Central memory CD8-positive, alpha-beta T cell (primary cell): ENCODE data around the gene ADORA2A.

Experiments used
- ATAC-seq: fragments of 150-1000 bp; cut with Tn5 transposase; replicated peaks from 2 replicates; pipeline ENCODE4 v1.10.0; 2022; ENCODE audit warnings: mild to moderate bottlenecking, moderate FRiP score, moderate number of reproducible peaks; ENCODE audit not compliant: poor library complexity, severe bottlenecking; ENCODE audit errors: extremely low read depth
- DNase-seq, 2 donors: peaks; one replicate each; pipeline ENCODE4 v3.0.0; 2021; ENCODE audit warnings: low spot score in 2 of 2
- H3K27ac Mint-ChIP-seq: one replicate; pipeline ENCODE4 v1.8.0; 2022; ENCODE audit warnings: low read depth, mild to moderate bottlenecking, moderate library complexity, mixed read lengths
- H3K27me3 Mint-ChIP-seq: one replicate; pipeline ENCODE4 v1.8.0; 2022; ENCODE audit warnings: mixed read lengths
- H3K36me3 Mint-ChIP-seq: one replicate; pipeline ENCODE4 v1.8.0; 2022; ENCODE audit warnings: mild to moderate bottlenecking, moderate library complexity, mixed read lengths; ENCODE audit not compliant: insufficient read depth
- H3K4me1 Mint-ChIP-seq: one replicate; pipeline ENCODE4 v1.8.0; 2022; ENCODE audit warnings: mixed read lengths
- H3K4me3 Mint-ChIP-seq: one replicate; pipeline ENCODE4 v1.8.0; 2022; ENCODE audit warnings: mild to moderate bottlenecking, moderate library complexity, mixed read lengths
- H3K9me3 Mint-ChIP-seq: one replicate; pipeline ENCODE4 v1.8.0; 2022; ENCODE audit warnings: mixed read lengths

The ADORA2A gene

DNA sequence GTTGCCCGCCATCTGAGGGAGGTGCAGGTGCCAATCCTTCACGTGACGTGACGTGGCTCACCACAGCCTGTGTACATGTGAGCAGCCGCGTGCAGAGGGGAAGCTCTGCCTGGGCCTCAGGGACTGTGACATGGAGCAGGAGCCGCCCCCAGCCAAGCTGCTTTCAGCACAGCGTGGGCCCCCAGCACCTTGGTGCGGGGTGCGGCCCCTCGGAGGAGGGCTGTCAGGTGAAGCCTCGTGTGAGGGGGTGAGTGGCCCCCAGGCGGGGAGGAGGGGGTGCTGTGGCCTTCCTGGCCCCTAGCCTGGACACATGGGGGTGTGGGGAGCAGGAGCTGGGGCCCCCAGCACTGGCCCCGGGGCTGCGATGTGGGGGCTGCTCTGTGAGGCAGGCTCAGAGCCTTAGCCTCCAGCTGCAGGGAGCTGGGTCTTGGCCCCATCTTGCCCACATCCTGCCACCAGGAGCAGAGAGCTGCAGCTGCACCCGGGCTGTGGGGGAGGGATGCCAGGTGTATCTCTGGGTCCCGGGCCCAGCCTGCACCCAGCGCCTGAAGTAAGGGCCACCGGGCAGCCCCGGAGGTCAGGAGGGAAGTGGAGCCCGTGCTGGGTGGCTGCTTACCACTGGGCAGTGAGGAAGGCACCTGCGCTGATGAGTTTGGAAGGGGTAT lies at the start of gene ADORA2A:
ADORA2A (plus strand) TSS at position 100 of the 665 bp plus-strand sequence. CDS start 5,806 bp downstream, outside the sequence.
- peak; percentile 87 for ATAC-seq
- H3K4me3 Mint-ChIP-seq = peak within 1 kb of the TSS; percentile 86
- H3K9me3 Mint-ChIP-seq = no peaks in the 10 kb centered on the region
- peak within 1 kb of the TSS; percentile 98 for H3K27ac Mint-ChIP-seq
- H3K4me1 Mint-ChIP-seq = peaks cover 59% of the 10 kb centered on the region
- no peaks in the 10 kb centered on the region for H3K27me3 Mint-ChIP-seq
- DNase-seq = peak; percentile 69 to 79
- peaks cover 25% of the 10 kb centered on the region for H3K36me3 Mint-ChIP-seq

DNA sequence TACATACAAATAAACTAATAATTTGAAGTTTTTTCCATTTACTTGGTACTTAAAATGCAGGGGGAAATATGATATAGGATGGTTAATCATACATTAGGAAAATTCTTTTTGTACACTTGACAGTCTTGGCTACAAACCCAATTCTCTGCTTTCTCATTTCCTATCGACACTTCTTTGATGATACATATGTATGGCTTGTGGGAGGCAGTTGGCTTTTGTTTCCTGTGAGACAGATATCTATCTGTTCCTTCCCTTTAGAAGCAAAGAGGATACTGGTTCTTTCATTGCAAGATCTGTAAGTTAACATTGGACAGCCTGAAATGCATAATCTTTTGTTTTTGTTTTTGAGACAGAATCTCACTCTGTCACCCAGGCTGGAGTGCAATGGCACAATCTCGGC lies 47.9 kb upstream of the ADORA2A start:
- Mint-ChIP-seq H3K27me3 (no peaks in the 10 kb centered on the region), H3K4me3 (no peak overlapping the region), H3K9me3 (no peaks in the 10 kb centered on the region), H3K4me1 (peaks cover 8% of the 10 kb centered on the region), H3K36me3 (peaks cover 4% of the 10 kb centered on the region), H3K27ac (no peak overlapping the region)
- ATAC-seq (no peak), DNase-seq (no peak)

DNA sequence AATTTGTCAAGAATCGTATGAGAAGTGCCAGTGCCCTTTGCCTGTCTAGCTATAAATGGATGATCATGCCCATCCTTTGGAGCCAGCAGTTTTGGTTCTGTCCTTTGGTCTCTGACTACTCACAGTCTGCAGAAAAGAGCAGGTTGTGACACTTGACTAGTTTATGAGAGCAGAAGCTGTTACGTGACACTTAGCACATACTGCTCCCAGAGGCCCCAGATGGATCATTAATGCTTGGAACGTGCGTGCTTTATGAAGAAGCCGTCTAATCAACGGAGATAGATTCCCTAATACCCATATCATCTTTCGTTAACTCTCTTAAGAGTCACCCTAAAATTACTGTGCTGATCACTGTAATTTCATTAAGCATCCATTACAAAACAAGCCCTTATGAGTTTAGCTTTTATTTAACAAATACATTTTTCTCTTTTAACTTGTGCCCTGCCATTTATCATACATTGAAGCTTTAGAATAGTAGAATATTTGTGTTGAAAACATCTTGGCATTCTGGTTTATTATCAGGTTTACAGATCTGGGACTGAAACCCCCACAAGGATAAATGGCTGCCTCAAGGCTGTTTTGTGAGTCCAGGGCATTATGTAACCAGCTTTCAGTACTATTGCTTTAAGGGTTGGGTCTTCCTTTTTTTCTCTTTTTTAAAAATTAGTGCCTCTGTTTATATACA lies 47.0 kb upstream of the ADORA2A start:
- H3K27me3 Mint-ChIP-seq = no peaks in the 10 kb centered on the region
- peaks cover 8% of the 10 kb centered on the region for H3K4me1 Mint-ChIP-seq
- ATAC-seq (no peak), DNase-seq (no peak)
- H3K4me3 Mint-ChIP-seq = no peak overlapping the region
- no peak overlapping the region for H3K27ac Mint-ChIP-seq
- H3K36me3 Mint-ChIP-seq = peaks cover 5% of the 10 kb centered on the region
- no peaks in the 10 kb centered on the region for H3K9me3 Mint-ChIP-seq

DNA sequence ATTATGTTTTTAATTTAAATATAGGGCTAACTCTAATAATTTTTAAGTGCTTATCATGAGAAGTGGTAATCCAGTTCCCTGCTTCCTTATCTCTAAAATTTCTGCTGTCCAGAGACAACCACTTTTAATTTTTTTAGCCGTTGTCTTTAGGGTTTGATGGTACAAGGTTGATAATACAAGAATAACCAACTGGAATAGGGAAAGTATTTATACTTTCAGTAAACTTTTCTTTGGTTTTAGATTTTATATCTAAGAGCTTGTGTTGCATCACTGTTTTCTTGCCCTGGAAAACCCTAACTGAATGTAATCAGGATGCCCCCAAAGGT lies 46.5 kb upstream of the ADORA2A start:
- no peak overlapping the region for H3K4me3 Mint-ChIP-seq
- no peaks in the 10 kb centered on the region for H3K27me3 Mint-ChIP-seq
- H3K36me3 Mint-ChIP-seq = peaks cover 5% of the 10 kb centered on the region
- no peak overlapping the region for H3K27ac Mint-ChIP-seq
- DNase-seq (no peak), ATAC-seq (no peak)
- peaks cover 8% of the 10 kb centered on the region for H3K4me1 Mint-ChIP-seq
- no peaks in the 10 kb centered on the region for H3K9me3 Mint-ChIP-seq

DNA sequence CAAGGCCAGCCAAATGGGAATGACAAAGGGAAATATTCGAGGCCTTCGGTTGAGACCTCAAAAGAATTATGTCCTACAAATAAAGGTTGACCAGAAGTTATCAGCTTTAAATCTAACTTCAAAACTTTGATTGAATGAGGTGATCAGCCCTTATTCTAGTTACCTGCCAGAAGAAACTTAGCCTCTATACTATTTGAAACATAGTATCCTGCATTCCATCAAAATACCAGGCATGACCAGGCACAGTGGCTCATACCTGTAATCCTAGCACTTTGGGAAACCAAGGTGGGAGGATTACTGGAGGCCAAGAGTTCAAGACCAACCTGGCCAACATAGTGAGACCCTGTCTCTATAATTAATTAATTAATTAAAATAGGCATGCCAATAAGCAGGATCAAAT lies 44.3 kb upstream of the ADORA2A start:
- peaks cover 8% of the 10 kb centered on the region for H3K36me3 Mint-ChIP-seq
- no peaks in the 10 kb centered on the region for H3K9me3 Mint-ChIP-seq
- no peak overlapping the region for H3K4me3 Mint-ChIP-seq
- H3K27me3 Mint-ChIP-seq = no peaks in the 10 kb centered on the region
- ATAC-seq (no peak), DNase-seq (no peak)
- no peak overlapping the region for H3K27ac Mint-ChIP-seq
- no peaks in the 10 kb centered on the region for H3K4me1 Mint-ChIP-seq

DNA sequence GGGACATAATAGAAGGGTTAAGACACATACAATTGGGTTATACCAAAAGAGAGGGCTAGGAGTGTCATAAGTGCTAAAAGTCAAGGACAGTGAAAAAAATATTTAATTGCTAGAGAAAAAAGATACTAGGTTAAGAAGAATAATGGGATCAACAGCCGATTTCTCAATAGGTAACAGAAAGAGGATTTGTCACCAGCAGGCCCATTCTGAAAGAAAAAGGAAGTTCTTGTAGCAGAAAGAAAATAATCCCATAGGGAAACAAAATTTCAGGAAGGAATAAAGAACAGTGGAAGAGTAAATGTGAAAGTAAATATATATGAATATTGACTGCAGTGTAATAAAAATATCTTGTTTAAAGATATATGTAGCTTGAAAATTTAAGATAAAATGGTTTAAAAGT lies 43.3 kb upstream of the ADORA2A start:
- no peak for ATAC-seq
- peak overlapping the region; percentile 8 for H3K27ac Mint-ChIP-seq

DNA sequence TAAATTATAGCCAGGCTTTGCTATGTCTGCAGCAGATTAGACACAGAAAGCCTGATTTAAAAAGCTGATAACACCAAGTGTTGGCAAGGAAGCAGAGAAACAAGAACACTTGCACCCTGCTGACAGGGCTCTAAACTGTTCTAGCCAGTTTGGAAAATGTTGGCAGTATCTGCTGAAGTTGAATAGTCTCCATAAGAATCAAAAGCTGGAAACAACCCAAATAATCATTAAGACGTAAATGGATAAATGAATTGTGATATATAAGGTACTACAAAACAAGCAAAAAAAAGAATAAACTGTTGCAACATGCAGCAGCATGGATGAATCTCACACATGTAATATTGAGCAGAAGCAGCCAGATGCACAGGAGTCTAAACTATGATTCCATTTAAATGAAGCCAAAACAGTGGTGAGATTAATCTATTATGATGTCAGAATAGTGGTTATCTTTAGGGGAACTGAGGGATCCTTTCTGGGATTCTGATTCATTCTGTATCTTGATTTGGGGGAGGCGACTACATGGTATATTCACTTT lies 40.4 kb upstream of the ADORA2A start:
- ATAC-seq (no peak), DNase-seq (no peak)
- Mint-ChIP-seq H3K4me3 (no peak overlapping the region), H3K27me3 (no peaks in the 10 kb centered on the region), H3K36me3 (peaks cover 7% of the 10 kb centered on the region), H3K9me3 (no peaks in the 10 kb centered on the region), H3K4me1 (peaks cover 5% of the 10 kb centered on the region), H3K27ac (no peak overlapping the region)

More for the DNA sequence above, 43.3 kb upstream of the ADORA2A start:
- Mint-ChIP-seq H3K4me1 (no peaks in the 10 kb centered on the region), H3K36me3 (peaks cover 8% of the 10 kb centered on the region), H3K9me3 (no peaks in the 10 kb centered on the region), H3K27me3 (no peaks in the 10 kb centered on the region), H3K4me3 (no peak overlapping the region)
- no peak for DNase-seq

DNA sequence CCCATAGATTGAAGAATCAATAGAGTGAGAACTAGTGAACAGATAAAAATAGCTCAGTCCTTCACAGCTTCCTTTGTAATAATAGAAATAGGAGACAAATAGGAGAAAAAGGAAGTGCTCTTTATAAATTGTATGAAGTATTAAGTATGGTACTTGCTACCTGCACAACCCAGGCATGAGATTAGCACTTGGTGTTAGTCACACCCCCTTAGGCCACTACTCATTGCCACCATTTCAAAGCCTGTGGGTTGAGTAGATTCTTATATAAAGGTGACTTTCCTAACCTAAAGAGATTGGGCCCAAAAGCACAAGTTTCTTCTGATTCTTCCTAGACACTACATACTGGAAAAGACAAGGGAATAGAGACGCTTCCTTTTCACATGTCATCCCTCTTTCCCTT lies 37.7 kb upstream of the ADORA2A start:
- Mint-ChIP-seq H3K4me1 (peaks cover 5% of the 10 kb centered on the region), H3K27me3 (no peaks in the 10 kb centered on the region), H3K27ac (no peak overlapping the region), H3K9me3 (no peaks in the 10 kb centered on the region), H3K4me3 (no peak overlapping the region), H3K36me3 (peaks cover 7% of the 10 kb centered on the region)
- no peak for DNase-seq
- ATAC-seq = no peak

DNA sequence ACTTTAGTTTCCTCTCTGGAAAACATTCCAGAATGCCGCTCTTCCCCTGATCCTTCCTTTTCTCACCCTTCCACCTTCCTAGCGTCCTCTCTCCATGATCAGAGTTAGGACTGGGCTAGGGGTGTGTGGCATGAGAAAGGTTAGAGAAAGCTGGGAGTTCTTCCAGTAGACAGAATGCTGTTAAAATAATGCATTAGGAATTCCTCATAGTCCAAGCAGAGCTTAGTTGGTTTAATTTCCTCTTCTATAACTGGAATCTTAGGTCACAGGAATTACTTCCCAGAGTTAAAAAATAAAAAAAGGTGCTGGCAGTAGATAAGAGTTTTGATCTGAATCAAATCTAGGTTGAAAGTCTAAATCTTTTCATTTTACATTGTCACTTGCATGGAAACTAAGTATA lies 37.2 kb upstream of the ADORA2A start:
- Mint-ChIP-seq H3K27ac (no peak overlapping the region), H3K4me3 (no peak overlapping the region), H3K4me1 (peaks cover 5% of the 10 kb centered on the region), H3K27me3 (no peaks in the 10 kb centered on the region), H3K9me3 (no peaks in the 10 kb centered on the region), H3K36me3 (peaks cover 10% of the 10 kb centered on the region)
- ATAC-seq = no peak
- no peak for DNase-seq

DNA sequence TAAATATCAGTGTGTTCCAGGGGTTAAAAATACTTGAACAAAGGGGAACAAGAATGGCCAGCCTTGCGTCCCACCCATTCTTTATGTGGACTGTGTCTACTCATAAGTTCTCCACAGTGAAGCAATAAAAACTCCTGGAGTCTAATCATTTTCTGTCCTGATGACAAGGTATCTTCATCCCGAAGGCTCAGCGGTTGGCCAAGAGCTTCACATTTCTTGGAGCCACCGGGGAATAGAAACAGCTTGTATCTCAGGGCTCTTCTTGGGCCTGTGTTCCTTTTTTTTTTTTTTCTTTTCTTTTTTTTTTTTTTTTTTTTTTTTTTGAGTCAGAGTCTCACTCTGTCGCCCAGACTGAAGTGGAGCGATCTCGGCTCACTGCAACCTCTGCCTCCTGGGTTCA lies 36.8 kb upstream of the ADORA2A start:
- H3K4me1 Mint-ChIP-seq = peaks cover 5% of the 10 kb centered on the region
- ATAC-seq (no peak), DNase-seq (no peak)
- H3K27ac Mint-ChIP-seq = no peak overlapping the region
- no peaks in the 10 kb centered on the region for H3K27me3 Mint-ChIP-seq
- no peaks in the 10 kb centered on the region for H3K9me3 Mint-ChIP-seq
- H3K4me3 Mint-ChIP-seq = no peak overlapping the region
- peaks cover 10% of the 10 kb centered on the region for H3K36me3 Mint-ChIP-seq

DNA sequence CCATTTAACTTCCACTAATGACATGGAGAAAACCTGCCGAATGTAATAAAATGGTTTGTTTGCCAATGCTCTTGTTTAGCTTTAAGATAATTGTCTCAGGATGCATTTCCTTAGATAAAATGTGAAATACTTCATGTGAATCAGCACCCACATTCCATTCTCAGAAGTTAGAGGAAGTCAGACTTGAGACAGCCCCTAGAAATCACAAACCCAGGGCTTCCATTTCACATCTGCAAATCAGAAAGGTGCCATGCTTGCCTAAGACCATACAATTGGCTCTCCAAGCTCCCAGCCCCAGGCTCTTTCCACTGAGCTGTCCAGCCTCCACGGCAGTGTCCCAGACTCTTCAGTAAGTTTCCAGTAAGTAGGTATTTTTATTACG lies 35.6 kb upstream of the ADORA2A start:
- no peaks in the 10 kb centered on the region for H3K27me3 Mint-ChIP-seq
- no peak overlapping the region for H3K4me3 Mint-ChIP-seq
- DNase-seq = no peak
- H3K4me1 Mint-ChIP-seq = peaks cover 5% of the 10 kb centered on the region
- ATAC-seq = no peak
- no peak overlapping the region for H3K27ac Mint-ChIP-seq
- H3K36me3 Mint-ChIP-seq = peaks cover 12% of the 10 kb centered on the region
- H3K9me3 Mint-ChIP-seq = no peaks in the 10 kb centered on the region

DNA sequence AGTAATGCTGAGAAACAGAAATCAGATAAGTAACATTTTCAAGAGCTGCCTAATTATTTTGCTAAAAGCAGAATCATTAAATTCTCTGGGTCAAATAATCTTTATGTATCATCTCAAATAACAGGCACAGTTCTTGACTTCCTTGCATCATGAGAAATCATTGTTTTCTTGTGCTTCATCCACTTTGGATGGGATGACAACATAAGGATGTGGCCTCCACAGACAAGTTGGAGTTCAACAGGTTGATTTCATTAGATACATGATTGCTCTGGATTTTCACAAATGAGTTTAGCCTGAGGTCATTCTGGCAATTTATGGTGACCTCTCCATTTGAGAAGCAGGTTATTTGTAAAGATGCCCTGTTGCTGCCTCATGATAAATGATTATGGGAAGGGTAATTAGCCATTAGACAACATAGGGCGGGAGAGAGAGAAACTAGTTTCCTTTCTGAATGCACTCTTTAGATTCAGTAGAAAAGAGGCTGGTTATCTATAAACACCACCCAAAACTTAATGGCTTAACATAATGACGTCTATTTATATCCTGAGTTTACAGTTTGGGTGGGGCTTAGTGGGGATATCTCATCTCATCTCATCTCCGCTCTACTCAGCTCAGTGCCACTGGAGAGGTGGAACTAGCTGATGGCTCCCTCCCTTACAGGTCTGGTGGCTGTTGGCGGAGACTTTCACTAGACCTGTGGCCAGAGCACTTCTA lies 35.0 kb upstream of the ADORA2A start:
- ATAC-seq (no peak), DNase-seq (no peak)
- no peak overlapping the region for H3K27ac Mint-ChIP-seq
- H3K4me3 Mint-ChIP-seq = no peak overlapping the region
- no peaks in the 10 kb centered on the region for H3K9me3 Mint-ChIP-seq
- no peaks in the 10 kb centered on the region for H3K27me3 Mint-ChIP-seq
- peaks cover 5% of the 10 kb centered on the region for H3K4me1 Mint-ChIP-seq
- peaks cover 7% of the 10 kb centered on the region for H3K36me3 Mint-ChIP-seq
